Activated B cell treated with CpG ODN at 0.5 μM for 24 hours (primary cell): ENCODE results near the gene CALR3. TPM values are rescaled to one million over a fixed set of nuclear protein-coding genes. Genes with fewer than 3 reads are reported as not detected.

Experiments used
- ATAC-seq: fragments of 200-7000 bp; cut with Tn5 transposase; one replicate; pipeline ENCODE4 v1.10.0; 2021; ENCODE audit warnings: low read depth, mild to moderate bottlenecking, moderate library complexity
- CTCF ChIA-PET: fragments of 350-600 bp; sonication (Branson Sonifier 250); formaldehyde crosslinking; loops from one replicate; lab custom pipeline; 2021; ENCODE audit warnings: antibody characterized with exemption; lab: Charles Lee
- POLR2A ChIA-PET: fragments of 350-600 bp; sonication (Branson Sonifier 250); formaldehyde crosslinking; loops from one replicate; lab custom pipeline; 2021; ENCODE audit warnings: antibody characterized with exemption; lab: Charles Lee
- DNase-seq: peaks from one replicate; pipeline ENCODE4 v3.0.0; 2022
- H3K27ac Mint-ChIP-seq: one replicate; pipeline ENCODE4 v1.8.0; 2020; ENCODE audit warnings: mixed read lengths
- H3K27me3 Mint-ChIP-seq: one replicate; pipeline ENCODE4 v1.8.0; 2021; ENCODE audit warnings: mixed read lengths
- H3K36me3 Mint-ChIP-seq: one replicate; pipeline ENCODE4 v1.8.0; 2021; ENCODE audit warnings: low read depth, mixed read lengths
- H3K4me1 Mint-ChIP-seq: one replicate; pipeline ENCODE4 v1.8.0; 2021; ENCODE audit warnings: mixed read lengths
- H3K4me3 Mint-ChIP-seq: one replicate; pipeline ENCODE4 v1.8.0; 2020; ENCODE audit warnings: mild to moderate bottlenecking, mixed read lengths
- H3K9me3 Mint-ChIP-seq: one replicate; pipeline ENCODE4 v1.8.0; 2020; ENCODE audit warnings: mixed read lengths
- intact Hi-C: fragments of 100-400 bp; cut with micrococcal nuclease; formaldehyde crosslinking; loops from one replicate; pipeline ENCODE4 v1.15.1; 2024
- total RNA-seq: library from RNA; stranded (reverse); gene quantifications from 2 replicates; pipeline ENCODE4 v1.2.3, GENCODE V29; 2022
- TF ChIP-seq, protein P1 (sequence below): fragments of 200-600 bp; IDR thresholded peaks from one replicate; pipeline ENCODE4 v1.8.0; 2022; ENCODE audit warnings: antibody characterized with exemption, mild to moderate bottlenecking

The CALR3 gene
- total RNA-seq, 1 donor from 2014 or later: not detected

DNA sequence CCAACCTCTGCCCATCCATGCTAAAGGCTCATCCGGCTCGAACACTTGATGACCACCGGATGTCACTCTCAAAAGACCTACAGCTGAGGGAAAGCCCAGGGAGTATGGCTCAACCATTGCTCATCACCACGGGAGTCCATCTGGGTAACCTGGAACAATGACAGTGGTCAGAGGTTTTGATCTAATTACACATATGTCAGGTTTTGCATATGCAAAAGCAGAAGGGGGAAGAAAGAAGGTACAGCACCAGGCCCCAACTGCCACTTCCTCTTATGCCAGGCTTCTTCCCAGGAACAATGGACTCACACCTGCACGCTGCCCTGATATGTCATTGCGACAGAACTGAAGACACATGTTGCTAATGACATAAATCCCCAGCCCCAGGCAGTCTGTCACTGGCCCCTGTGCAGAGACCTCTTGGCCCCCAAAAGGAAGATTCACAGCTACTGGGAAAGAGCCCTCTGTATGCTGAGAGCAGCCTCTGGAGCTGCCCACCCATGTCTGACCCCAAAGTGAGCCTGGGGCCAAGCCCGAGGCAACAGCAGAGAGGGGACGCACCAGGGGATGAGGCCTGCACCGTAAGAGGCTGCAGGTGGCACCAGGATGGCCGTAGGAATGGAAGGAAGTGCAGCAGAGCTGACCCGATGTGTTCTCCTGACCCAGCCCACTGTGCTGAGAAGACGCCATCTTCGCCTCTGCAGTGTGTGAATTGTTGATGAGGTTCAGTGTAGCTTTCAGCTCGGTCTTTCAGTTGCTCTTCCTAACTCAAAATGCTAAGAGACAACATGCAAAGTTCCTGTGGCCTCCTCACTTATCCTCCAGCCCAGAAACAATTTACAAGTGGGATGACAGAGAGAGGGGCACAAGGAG, 50.5 kb downstream of the CALR3 start:
- TF ChIP-seq, protein P1, sequence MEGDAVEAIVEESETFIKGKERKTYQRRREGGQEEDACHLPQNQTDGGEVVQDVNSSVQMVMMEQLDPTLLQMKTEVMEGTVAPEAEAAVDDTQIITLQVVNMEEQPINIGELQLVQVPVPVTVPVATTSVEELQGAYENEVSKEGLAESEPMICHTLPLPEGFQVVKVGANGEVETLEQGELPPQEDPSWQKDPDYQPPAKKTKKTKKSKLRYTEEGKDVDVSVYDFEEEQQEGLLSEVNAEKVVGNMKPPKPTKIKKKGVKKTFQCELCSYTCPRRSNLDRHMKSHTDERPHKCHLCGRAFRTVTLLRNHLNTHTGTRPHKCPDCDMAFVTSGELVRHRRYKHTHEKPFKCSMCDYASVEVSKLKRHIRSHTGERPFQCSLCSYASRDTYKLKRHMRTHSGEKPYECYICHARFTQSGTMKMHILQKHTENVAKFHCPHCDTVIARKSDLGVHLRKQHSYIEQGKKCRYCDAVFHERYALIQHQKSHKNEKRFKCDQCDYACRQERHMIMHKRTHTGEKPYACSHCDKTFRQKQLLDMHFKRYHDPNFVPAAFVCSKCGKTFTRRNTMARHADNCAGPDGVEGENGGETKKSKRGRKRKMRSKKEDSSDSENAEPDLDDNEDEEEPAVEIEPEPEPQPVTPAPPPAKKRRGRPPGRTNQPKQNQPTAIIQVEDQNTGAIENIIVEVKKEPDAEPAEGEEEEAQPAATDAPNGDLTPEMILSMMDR: no peak
- peak; percentile 42 for ATAC-seq
- Mint-ChIP-seq H3K4me3 (peak overlapping the region; percentile 64), H3K4me1 (peaks cover 99% of the 10 kb centered on the region), H3K27ac (peak overlapping the region; percentile 95), H3K27me3 (no peaks in the 10 kb centered on the region), H3K36me3 (peaks cover 34% of the 10 kb centered on the region), H3K9me3 (peaks cover 6% of the 10 kb centered on the region)
- peak; percentile 48 for DNase-seq
- POLR2A ChIA-PET: interaction anchor here (0.5 to 7.3 kb wide), 19 partner anchors 9 to 1645 kb away, joined by 3 to 126 read pairs (median 4); partner anchors contain the start of genes C19orf44, CALR3 and HSH2D
- intact Hi-C loops: loop anchor here (1.0 to 5.0 kb wide), 7 partner anchors 27 to 367 kb away; partner anchors contain the start of genes CHERP and MED26
- CTCF ChIA-PET: no interaction called here

DNA sequence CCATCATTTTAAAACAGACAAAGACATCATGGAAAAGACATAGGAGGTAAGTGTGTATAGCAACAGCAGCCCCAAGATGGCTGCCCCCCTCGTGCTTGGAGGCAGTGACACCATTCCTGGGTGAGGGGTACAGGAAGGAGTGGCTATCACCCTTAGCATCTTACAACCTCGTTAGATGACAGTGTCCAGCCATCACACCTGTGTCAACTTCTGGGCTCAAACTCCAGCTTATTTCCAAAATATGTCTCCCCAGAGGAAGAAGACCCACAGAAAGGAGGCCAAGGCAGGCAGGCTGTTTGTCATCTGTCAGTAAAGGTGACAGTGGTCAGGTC, 51.7 kb downstream of the CALR3 start:
- DNase-seq: no peak
- ATAC-seq: no peak
- Mint-ChIP-seq H3K4me1 (peaks cover 91% of the 10 kb centered on the region), H3K27ac (peak overlapping the region; percentile 95), H3K4me3 (peak overlapping the region; percentile 64), H3K9me3 (peaks cover 4% of the 10 kb centered on the region), H3K27me3 (no peaks in the 10 kb centered on the region), H3K36me3 (peaks cover 36% of the 10 kb centered on the region)
- POLR2A ChIA-PET: interaction anchor here (0.7 to 7.3 kb wide), 14 partner anchors 10 to 366 kb away, joined by 3 to 126 read pairs (median 3); partner anchors contain the start of genes C19orf44, CALR3 and KLF2
- CTCF ChIA-PET: no interaction called here
- TF ChIP-seq, protein P1: no peak
- intact Hi-C loops: loop anchor here (1.0 to 2.0 kb wide), 4 partner anchors 8 to 365 kb away; no protein-coding TSS in a partner anchor

DNA sequence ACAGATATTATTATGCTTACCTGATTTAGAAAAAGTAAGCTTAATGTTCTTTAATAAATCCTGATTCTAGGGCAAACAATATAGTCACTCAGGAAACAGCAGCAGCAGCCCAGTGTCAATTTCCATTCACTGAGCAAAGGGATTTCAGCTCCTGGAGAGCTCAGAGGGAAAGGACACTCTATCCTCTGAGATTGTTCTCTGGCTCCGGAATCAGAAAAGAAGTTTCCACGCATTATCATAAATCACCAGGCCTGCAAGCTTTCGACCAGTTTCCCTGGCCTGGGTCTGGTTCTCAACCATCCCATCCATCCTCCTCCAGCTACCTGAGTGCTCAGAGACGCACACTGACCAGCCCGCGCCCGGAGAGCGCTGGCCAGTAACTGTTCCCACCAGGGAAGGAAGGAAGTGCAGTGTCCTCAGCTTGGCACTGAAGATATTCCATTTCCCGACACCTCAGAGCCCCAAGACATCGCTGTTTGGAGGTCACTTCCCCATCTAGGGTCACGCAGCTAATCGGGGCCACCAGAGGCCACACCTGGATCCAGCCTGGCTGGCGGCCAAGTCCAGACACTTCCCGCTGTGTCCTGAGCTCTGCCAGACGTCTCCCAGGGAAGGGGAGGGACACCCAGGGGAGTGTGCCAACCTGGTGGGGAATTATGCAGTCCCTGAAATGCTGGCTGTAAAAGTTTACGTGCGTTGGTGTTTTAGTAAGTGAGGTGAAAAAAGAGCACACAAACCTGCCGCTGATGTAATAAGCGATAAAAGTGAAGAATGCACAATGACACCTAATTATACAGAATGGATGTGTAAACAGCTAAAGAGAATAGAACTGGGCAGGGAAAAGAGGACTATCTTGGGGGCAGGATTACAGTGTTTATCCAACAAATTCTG, 53.3 kb downstream of the CALR3 start:
- no peaks in the 10 kb centered on the region for H3K27me3 Mint-ChIP-seq

DNA sequence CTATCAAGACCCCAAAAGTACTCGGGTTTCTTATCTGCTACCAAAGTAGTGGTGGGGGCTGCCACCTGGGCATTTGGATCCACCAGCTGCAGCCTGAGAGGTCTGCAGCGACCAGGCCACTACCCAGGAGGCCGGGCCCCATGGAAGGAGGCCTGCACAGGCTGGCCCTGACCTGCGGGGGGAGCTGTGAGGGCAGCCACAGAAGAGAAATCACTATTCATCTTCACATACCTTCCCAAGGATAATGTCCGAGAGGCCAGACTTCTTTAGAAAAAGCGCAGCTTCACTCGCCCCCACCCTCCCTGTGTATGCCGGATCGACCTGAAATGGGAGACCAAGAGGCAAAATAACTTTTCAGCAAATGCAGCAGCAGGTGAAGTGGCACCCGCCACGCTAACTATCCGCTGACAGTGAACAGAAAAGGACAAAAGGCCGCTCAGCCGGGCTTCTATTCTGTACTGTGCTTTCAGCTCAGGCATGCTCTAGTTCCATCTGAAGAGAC, 54.3 kb downstream of the CALR3 start:
- DNase-seq (no peak), ATAC-seq (no peak)
- Mint-ChIP-seq H3K36me3 (peaks cover 46% of the 10 kb centered on the region), H3K9me3 (peaks cover 2% of the 10 kb centered on the region), H3K27ac (peak overlapping the region; percentile 95), H3K4me3 (no peak overlapping the region), H3K27me3 (no peaks in the 10 kb centered on the region), H3K4me1 (peaks cover 82% of the 10 kb centered on the region)
- POLR2A ChIA-PET: interaction anchor here (0.6 to 2.4 kb wide), 11 partner anchors 44 to 825 kb away, joined by 3 to 14 read pairs (median 4); partner anchors contain the start of genes C19orf44, CALR3, HSH2D and MED26
- intact Hi-C loops: loop anchor here (1.0 to 2.0 kb wide), 2 partner anchors 9 to 73 kb away; no protein-coding TSS in a partner anchor
- TF ChIP-seq, protein P1: no peak
- CTCF ChIA-PET: interaction anchor here (1.1 to 2.6 kb wide), 5 partner anchors 25 to 256 kb away, joined by 3 to 6 read pairs (median 3); partner anchors contain the start of genes C19orf44, CALR3 and FAM32A

More for the DNA sequence above, 53.3 kb downstream of the CALR3 start:
- Mint-ChIP-seq H3K36me3 (peaks cover 38% of the 10 kb centered on the region), H3K4me1 (peaks cover 83% of the 10 kb centered on the region), H3K9me3 (peaks cover 2% of the 10 kb centered on the region), H3K4me3 (peak overlapping the region; percentile 64), H3K27ac (peak overlapping the region; percentile 95)
- no peak for ATAC-seq
- no peak for DNase-seq
- CTCF ChIA-PET: interaction anchor here (1.1 to 2.6 kb wide), 5 partner anchors 26 to 257 kb away, joined by 3 to 6 read pairs (median 3); partner anchors contain the start of genes C19orf44, CALR3 and FAM32A
- POLR2A ChIA-PET: interaction anchor here (0.5 to 2.4 kb wide), 14 partner anchors 44 to 1074 kb away, joined by 3 to 14 read pairs (median 4); partner anchors contain the start of genes C19orf44, CALR3, FAM32A and HSH2D
- TF ChIP-seq, protein P1: no peak
- intact Hi-C loops: loop anchor here (1.0 kb wide), 1 partner anchor 183 kb away; no protein-coding TSS in a partner anchor
